Calu3 (cell line): ENCODE measurements around the gene CA6. TPM values are rescaled to one million over a fixed set of nuclear protein-coding genes. Genes with fewer than 3 reads are reported as not detected.

Experiments used
- BruUV-seq: library from RNA; stranded (reverse); fragments of 400-500 nt; replicated peaks from 2 replicates; lab custom pipeline; 2021; lab: Mats Ljungman, UMichigan
- CTCF ChIA-PET: fragments of 300-600 bp; sonication (Branson Sonifier 250); formaldehyde crosslinking; loops from one replicate; lab custom pipeline; 2022; ENCODE audit warnings: antibody characterized with exemption; lab: Charles Lee
- DNase-seq: peaks from one replicate; pipeline ENCODE4 v3.0.0; 2022
- H3K27ac Mint-ChIP-seq: one replicate; pipeline ENCODE4 v1.8.0; 2022; ENCODE audit warnings: mixed read lengths; ENCODE audit not compliant: unreplicated experiment
- H3K27me3 Mint-ChIP-seq: one replicate; pipeline ENCODE4 v1.8.0; 2022; ENCODE audit warnings: mixed read lengths; ENCODE audit not compliant: unreplicated experiment
- H3K36me3 Mint-ChIP-seq: one replicate; pipeline ENCODE4 v1.8.0; 2022; ENCODE audit warnings: mild to moderate bottlenecking, moderate library complexity, mixed read lengths; ENCODE audit not compliant: insufficient read depth, unreplicated experiment
- H3K4me1 Mint-ChIP-seq: one replicate; pipeline ENCODE4 v1.8.0; 2022; ENCODE audit warnings: mild to moderate bottlenecking, low read depth, mixed read lengths; ENCODE audit not compliant: unreplicated experiment
- H3K4me3 Mint-ChIP-seq: one replicate; pipeline ENCODE4 v1.8.0; 2022; ENCODE audit warnings: mild to moderate bottlenecking, low read depth, moderate library complexity, mixed read lengths; ENCODE audit not compliant: unreplicated experiment
- H3K9me3 Mint-ChIP-seq: one replicate; pipeline ENCODE4 v1.8.0; 2022; ENCODE audit warnings: low read depth, mixed read lengths; ENCODE audit not compliant: unreplicated experiment
- intact Hi-C: fragments of 100-400 bp; cut with micrococcal nuclease; formaldehyde crosslinking; loops from one replicate; pipeline ENCODE4 v1.10.0; 2022; ENCODE audit not compliant: unreplicated experiment
- total RNA-seq: library from RNA; stranded (reverse); gene quantifications from 2 replicates; pipeline ENCODE4 v1.2.3, GENCODE V29; 2022
- TF ChIP-seq, protein P1 (sequence below): fragments of 200-600 bp; IDR thresholded peaks from one replicate; pipeline ENCODE4 v1.8.0; 2022; ENCODE audit warnings: antibody characterized with exemption; ENCODE audit not compliant: unreplicated experiment

The CA6 gene
- total RNA-seq, 1 experiment from 2014 or later, result not detected

GRCh38 chr1:8985915-8986813 lies 40.5 kb downstream of the CA6 start:
- H3K9me3 Mint-ChIP-seq, result no peaks in the 10 kb centered on the region
- TF ChIP-seq, protein P1, sequence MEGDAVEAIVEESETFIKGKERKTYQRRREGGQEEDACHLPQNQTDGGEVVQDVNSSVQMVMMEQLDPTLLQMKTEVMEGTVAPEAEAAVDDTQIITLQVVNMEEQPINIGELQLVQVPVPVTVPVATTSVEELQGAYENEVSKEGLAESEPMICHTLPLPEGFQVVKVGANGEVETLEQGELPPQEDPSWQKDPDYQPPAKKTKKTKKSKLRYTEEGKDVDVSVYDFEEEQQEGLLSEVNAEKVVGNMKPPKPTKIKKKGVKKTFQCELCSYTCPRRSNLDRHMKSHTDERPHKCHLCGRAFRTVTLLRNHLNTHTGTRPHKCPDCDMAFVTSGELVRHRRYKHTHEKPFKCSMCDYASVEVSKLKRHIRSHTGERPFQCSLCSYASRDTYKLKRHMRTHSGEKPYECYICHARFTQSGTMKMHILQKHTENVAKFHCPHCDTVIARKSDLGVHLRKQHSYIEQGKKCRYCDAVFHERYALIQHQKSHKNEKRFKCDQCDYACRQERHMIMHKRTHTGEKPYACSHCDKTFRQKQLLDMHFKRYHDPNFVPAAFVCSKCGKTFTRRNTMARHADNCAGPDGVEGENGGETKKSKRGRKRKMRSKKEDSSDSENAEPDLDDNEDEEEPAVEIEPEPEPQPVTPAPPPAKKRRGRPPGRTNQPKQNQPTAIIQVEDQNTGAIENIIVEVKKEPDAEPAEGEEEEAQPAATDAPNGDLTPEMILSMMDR, result no peak
- BruUV-seq, result no TSS peak
- peaks cover 3% of the 10 kb centered on the region for H3K36me3 Mint-ChIP-seq
- no peak overlapping the region for H3K4me3 Mint-ChIP-seq
- intact Hi-C loops, result no loop called here
- peak; percentile 63 for DNase-seq
- no peaks in the 10 kb centered on the region for H3K4me1 Mint-ChIP-seq
- CTCF ChIA-PET, result interaction anchor here (1.0 to 2.2 kb wide), 3 partner anchors 19 to 44 kb away, joined by 3 to 10 read pairs (median 7); no protein-coding TSS in a partner anchor
- H3K27ac Mint-ChIP-seq, result no peak overlapping the region
- no peaks in the 10 kb centered on the region for H3K27me3 Mint-ChIP-seq

- TF ChIP-seq, protein P1, result no peak
- Mint-ChIP-seq H3K9me3 (no peaks in the 10 kb centered on the region), H3K36me3 (peaks cover 3% of the 10 kb centered on the region), H3K4me3 (no peak overlapping the region), H3K27ac (no peak overlapping the region), H3K4me1 (no peaks in the 10 kb centered on the region), H3K27me3 (no peaks in the 10 kb centered on the region)
- CTCF ChIA-PET, result interaction anchor here (1.0 to 2.2 kb wide), 3 partner anchors 18 to 45 kb away, joined by 3 to 10 read pairs (median 7); no protein-coding TSS in a partner anchor
- intact Hi-C loops, result no loop called here
- DNase-seq, result no peak
- BruUV-seq, result no TSS peak
These were observed 41.1 kb downstream of the CA6 start for GRCh38 chr1:8986814-8987190.

GRCh38 chr1:8987881-8988617 lies 42.4 kb downstream of the CA6 start:
- H3K4me3 Mint-ChIP-seq, result no peak overlapping the region
- H3K27me3 Mint-ChIP-seq, result no peaks in the 10 kb centered on the region
- intact Hi-C loops, result loop anchor here (1.0 kb wide), 1 partner anchor 70 kb away; no protein-coding TSS in a partner anchor
- CTCF ChIA-PET, result interaction anchor here (2.2 kb wide), 1 partner anchor 17 kb away, joined by 10 read pairs; no protein-coding TSS in a partner anchor
- peaks cover 3% of the 10 kb centered on the region for H3K36me3 Mint-ChIP-seq
- TF ChIP-seq, protein P1, result peak; percentile 68
- no TSS peak for BruUV-seq
- no peaks in the 10 kb centered on the region for H3K9me3 Mint-ChIP-seq
- no peaks in the 10 kb centered on the region for H3K4me1 Mint-ChIP-seq
- peak; percentile 65 for DNase-seq
- no peak overlapping the region for H3K27ac Mint-ChIP-seq

DNA sequence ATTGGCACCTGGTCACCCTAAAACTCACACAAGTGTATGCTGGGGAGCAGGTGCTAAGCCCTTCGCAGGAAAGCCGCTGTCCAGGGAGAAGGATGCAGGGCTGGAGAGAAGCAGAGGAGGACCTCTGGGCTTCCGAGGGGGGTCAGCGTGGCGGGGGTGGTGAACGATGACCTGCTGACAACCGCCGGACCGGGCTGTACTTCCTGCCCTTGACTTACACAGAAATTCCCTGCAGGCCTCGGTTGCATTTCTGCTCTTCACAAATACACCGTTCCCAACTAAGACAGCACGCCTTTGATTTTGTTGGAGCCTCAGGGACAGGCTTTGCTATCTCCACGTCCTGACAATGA lies 42.9 kb downstream of the CA6 start:
- H3K27me3 Mint-ChIP-seq, result no peaks in the 10 kb centered on the region
- H3K36me3 Mint-ChIP-seq, result peaks cover 3% of the 10 kb centered on the region
- no TSS peak for BruUV-seq
- CTCF ChIA-PET, result interaction anchor here (0.6 to 1.4 kb wide), 4 partner anchors 16 to 469 kb away, joined by 3 to 4 read pairs (median 4); no protein-coding TSS in a partner anchor
- no peak for DNase-seq
- no peaks in the 10 kb centered on the region for H3K4me1 Mint-ChIP-seq
- H3K9me3 Mint-ChIP-seq, result no peaks in the 10 kb centered on the region
- no peak overlapping the region for H3K27ac Mint-ChIP-seq
- intact Hi-C loops, result loop anchor here (1.0 kb wide), 1 partner anchor 70 kb away; no protein-coding TSS in a partner anchor
- TF ChIP-seq, protein P1, result no peak
- H3K4me3 Mint-ChIP-seq, result no peak overlapping the region
